Dermis blood vessel endothelial cell (primary cell): ENCODE measurements around the gene METTL22. TPM values are rescaled to one million over a fixed set of nuclear protein-coding genes. Genes with fewer than 3 reads are reported as not detected.

Source experiments
- DNase-seq: peaks from one replicate; pipeline ENCODE4 v3.0.0; 2010
- total RNA-seq: library from RNA; depleted of rRNA; stranded (reverse); fragments of >200 nt; gene quantifications from 2 replicates; pipeline ENCODE4 v1.2.3, GENCODE V29; 2014

The METTL22 gene
- total RNA-seq, 1 donor from 2014 or later, result 27.1 TPM

DNA sequence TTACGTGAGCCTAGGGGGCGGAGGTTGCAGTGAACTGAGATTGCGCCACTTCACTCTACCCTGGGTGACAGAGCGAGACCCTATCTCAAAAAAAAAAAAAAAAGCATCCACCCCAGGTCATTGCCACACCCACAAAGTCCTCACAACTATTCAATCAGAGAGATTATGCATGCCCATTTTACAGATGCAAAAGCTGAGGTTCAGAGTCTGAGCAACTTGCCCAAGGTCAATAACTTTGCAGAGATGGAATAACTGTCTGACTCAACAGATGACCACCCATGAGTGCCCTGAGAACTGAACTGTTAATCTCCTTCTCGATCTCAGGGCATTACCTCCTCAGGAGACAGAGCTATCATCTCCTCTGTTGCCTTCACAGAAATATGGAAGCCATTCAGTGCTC, 25.7 kb upstream of the METTL22 start:
- no peak for DNase-seq

- DNase-seq, result no peak
Observed at GRCh38 chr16:8596581-8596980, 24.9 kb upstream of the METTL22 start.

DNA sequence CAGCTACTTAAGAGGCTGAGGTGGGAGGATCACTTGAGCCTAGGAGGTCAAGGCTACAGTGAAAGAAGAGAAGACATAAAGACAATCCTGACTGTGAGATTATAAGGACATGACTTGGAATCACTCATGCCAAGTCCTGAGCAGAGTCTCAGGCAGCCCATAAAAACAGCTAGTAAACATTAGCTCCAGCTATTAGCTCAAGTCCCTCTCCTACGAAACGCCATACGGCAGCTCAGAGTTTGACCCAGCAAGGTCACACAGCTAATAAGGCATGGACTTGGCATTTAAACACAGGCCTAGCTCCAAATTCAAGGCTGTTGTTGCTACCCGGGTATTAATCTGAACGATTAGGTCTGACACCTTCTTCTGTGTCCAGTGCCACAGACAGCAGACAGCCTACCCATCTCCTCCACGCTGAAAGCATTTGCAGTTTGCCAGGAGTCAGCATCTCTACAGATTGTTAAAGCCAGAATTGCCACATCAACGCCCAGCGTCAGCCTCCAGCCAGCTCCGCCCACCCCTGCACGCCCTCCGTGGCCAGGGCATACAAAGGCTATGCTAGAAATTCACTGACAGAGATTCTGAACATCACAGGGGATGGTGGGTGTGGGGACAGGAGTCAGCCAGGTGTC, 21.2 kb upstream of the METTL22 start:
- no peak for DNase-seq

GRCh38 chr16:8605554-8605953, 15.9 kb upstream of the METTL22 start:
- no peak for DNase-seq

DNA sequence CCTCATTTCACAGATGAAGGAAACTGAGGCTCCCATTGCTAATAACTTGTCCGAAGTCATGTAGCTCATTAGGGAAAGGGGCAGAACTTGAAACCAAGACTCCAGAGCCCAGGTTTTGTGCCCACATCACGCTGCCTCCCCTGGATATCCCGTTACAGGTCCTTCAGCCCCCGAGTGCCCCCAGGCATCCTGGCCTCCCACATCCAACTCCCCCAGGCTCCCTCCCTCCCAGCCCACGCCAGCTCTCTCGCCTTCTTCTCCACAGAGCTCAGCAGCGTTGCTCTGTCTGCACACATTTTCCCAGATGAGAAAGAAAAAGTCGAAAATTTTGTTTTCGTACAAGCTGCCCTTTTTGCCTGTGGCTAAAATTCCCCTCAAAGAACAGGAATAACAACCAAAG, 14.3 kb upstream of the METTL22 start:
- no peak for DNase-seq

- DNase-seq, result no peak
Observed at GRCh38 chr16:8611122-8611521, 10.4 kb upstream of the METTL22 start.

GRCh38 chr16:8611886-8612600, 9.5 kb upstream of the METTL22 start:
- DNase-seq, result no peak

GRCh38 chr16:8614435-8615029, 7.0 kb upstream of the METTL22 start:
- DNase-seq, result no peak

DNA sequence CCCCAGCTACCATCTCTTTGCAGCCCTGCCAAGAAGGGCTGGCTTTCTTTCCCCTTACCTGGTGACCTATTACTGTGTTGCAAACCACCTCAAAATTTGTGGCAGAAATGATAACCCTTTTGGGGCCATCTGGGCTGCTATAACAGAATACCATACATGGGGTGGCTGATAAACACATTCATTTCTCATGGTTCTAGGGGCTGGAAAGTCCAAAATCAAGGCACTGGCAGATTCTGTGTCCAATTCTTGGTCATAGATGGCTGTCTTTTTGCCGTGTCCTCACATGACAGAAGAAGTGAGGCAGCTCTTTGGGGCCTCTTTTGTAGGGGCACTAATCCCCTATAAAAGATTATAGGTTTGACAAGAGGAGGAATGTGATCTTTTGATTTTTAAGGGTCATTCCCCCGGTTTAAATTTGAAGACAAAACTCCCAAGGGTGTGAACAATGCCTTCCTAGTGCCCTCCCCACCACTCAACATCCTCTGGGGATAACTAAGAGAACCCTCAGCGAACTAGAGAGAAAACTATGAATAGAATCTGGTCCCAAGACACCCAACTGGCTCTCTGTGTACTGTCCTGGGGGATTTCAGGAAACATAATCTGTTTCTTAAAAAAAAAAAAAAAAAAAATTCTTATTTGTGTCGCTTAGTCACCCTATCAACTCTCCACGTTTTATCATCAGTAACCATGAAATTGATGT, 1.7 kb upstream of the METTL22 start:
- no peak for DNase-seq

GRCh38 chr16:8620535-8620934, 963 bp upstream of the METTL22 start:
- DNase-seq, result no peak

DNA sequence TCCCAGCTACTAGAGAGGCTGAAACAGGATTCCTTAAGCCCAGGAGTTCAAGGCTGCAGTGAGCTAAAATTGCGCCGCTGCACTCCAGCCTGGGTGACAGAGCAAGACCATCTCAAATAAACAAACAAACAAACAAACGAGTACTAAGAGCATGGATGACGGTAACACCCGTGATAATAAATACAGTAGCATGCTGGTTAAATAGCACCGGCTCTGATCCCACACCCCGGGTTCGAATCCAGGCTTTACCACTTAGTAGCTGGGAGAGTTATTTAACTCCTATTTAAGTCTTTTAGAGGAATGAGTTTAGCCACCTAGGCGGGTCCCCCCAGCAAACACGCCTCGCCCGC, 301 bp upstream of the METTL22 start:
- no peak for DNase-seq

DNA sequence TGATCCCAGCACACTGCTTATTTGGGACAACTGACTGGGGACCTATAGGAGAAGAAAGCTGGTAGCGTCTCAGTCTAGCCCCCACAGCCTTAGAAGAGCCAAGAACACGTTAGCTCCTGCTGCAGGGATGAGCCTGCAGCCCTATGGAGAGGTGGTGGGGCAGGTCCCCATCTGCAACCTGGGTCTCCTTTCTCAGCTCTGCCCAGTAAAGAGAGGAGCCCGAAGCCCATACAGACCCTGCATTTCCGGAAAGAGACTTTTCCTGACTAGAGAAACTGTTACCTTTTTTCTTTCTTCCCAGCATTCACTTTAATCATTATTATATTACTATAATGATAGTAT, 788 bp downstream of the METTL22 start:
- no peak for DNase-seq

DNA sequence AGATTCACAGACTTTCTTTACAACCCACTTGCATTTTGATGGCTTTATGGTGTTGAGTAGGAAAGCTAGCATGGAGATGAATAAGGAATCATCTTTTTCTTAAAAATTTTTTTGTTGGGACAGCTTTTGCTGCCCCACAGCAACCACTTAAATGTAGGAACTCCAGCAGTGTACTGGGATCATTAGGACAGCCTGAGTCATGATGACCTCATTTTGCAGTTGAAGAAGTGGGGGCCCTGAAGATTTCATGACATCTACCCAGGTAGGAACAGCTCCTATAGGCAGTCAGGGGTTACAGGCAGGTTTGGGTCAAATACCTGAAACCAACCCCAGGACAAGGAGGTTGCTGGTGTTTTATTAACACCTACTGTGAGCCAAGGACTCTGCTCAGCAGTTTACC, 2.1 kb downstream of the METTL22 start:
- DNase-seq, result no peak

DNA sequence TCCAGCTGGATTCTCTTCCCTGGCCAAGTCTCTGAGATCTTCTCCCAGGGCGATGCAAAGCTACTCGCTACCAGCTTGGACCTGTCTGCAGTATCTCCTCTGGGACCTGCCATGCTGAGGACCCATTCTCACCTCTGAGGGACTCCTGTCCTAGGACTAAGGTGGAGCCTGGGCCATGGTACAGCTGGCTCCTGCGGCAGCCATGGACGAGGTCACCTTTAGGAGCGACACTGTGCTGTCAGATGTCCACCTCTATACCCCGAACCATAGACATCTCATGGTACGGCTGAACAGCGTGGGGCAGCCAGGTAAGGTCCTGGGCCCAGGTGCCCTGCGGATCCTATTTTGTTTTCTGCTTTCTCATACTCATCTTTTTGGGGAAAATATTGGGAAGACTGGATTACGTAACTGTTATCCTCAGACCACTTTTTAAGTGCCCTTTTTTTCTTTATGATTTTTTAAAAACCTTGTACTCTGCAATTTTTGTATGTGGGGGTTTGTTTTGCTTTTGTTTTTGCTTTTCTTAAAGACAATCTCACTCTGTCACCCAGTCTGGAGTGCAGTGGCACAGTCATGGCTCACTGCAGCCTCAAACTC, 4.1 kb downstream of the METTL22 start:
- DNase-seq, result no peak

GRCh38 chr16:8626946-8627345, 5.4 kb downstream of the METTL22 start:
- DNase-seq, result no peak

DNA sequence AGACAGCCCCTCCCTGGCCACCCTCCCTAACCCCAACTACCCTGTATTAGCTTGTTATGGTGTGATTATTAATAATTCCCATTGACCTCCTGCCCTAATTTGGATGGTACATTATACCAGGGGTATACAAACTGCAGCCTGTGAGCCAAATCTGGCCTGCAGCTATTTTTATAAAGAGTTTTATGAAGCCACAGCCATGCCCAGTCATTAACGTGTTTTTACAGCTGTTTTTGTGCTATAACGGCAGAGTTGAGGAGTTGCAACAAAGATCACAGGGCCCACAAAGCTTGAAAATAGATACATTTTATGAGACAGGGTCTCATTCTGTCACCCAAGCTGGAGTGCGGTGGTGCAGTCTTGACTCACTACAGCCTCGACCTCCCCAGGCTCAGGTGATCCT, 6.0 kb downstream of the METTL22 start:
- no peak for DNase-seq

DNA sequence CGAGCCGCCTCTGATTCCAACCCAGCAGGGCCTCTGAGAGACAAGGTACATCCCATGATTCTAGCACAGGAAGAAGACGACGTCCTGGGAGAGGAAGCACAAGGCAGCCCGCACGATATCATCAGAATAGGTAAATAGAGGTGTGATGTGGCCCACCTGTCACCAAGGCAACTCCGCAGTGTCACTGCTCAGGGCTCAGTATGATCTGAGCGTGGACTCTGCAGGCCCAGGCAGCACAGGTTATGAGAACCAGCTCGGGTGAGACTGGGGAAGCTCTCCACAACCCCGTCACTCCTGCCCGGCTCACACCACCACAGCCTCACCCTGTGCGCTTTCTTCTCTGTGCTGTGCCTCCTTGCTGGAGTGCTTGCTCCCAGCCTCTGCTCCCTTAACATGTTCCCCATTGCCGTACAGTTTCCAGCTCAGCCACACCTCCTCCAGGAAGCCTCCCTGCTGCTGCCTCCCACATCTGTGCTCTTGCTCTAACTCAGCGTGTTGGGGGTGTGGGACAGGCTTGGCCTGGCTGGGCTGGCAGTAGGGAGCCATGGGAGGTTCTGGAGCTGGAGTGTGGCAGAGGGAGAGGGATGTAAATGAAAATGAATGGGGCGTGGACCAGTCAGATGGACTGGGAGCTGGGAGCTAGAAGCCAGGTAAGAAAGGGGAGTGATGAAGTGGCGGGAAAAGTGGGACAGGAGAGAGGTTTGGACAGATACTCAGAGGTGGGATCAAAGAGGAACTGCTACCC, 7.7 kb downstream of the METTL22 start:
- no peak for DNase-seq

DNA sequence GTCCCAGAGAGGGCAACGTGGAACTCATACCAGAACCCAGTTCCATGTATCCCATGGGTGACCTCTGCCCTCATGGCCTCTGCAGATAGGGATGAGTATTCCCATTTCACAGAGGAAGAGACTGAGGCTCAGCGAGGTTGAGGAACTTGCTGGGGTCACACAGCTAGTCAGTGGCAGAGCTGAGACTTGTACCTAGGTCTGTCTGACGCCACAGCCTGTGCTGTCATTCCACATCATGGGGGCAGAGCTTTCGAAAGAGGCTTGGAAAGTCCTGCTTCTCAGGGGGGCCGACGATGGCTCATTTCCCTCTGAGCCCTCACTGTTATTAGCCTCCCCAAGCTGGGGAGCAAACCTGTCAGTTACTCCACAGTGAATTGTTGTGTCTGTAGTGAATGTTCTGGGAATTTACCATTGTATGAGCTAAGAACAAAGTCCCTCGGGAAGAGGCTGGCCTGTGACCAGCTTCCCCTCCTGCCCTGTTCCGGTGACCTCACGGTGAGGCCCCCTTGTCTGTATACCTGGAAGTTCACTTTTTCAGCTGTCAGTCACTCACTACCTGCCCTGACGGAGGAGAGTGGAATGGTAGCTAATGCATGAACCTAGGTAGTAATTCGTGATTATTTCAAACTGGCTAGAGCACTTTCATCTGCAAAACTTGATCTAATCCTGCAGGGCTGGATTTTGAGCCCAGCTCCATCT, 8.9 kb downstream of the METTL22 start:
- DNase-seq, result no peak

GRCh38 chr16:8631373-8631772, 9.9 kb downstream of the METTL22 start:
- no peak for DNase-seq

DNA sequence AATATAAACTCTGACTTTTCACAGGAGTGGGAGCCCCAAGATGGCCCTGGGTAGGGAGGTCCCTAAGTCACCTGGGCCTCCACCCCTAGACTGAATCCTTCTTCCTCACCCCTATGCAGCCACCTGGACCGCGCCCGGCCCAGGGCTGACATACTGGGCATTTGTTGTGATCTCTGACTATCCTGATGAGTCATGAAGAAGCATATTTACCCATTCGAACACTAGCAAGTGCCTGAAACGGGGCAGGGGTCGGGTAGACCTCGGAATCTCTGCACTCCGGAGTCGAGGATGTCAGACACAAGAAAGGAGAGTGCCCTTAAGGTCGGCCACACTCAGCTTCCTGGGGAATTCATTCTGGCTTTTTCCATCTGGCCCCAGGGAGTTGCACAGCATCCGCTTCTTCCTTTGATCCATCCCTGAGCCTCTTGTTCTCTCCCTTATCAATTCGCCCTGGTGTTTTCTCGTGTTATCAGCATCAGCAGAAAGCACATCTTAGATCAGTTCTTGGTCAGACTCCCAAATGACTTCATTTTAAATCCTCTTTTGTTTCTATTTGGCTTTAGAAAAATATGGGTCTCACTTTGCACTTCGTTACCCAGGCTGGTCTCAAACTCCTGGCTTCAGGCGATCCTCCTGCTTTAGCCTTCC, 10.4 kb downstream of the METTL22 start:
- no peak for DNase-seq

DNA sequence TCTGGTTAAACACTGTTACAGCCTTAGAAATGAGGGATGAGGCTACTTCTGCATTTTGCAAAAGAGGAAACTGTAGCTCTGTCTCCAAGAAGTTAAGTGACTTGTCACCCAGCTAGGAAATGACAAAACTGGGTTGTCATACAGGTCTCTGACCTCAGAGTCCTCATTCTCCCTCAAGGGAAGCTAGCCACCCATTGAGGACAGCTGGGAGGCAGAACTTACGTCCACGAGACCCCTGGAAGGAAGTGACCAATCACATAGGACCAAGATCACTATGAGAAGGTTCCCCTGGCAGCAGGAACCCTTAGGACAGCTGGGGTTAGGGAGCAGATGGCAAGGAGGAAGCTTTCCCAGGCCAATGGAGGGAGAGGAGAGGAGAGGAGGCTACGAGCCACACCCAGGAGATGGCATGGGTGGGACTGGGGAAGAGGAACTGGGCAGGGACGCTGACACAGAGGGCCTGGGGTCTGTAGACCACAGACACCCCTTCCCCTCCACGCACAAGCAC, 11.2 kb downstream of the METTL22 start:
- no peak for DNase-seq
